Subcutaneous abdominal adipose tissue (tissue), 5 donors: ENCODE measurements around the gene NRIP3.

ENCODE experiments used
- H3K27ac ChIP-seq: one replicate; pipeline ENCODE4 v1.7.0; 2013; ENCODE audit warnings: low read depth, mild to moderate bottlenecking, inconsistent platforms, low read length, moderate library complexity
- H3K27me3 ChIP-seq, 5 donors: one replicate each; pipeline ENCODE4 v1.7.0; 2013; ENCODE audit warnings: low read length in 5 of 5, inconsistent platforms in 1 of 5; ENCODE audit not compliant: control insufficient read depth in 5 of 5, insufficient read depth in 4 of 5
- H3K36me3 ChIP-seq, 5 donors: one replicate each; pipeline ENCODE4 v1.7.0; 2013; ENCODE audit warnings: low read length in 5 of 5; ENCODE audit not compliant: control insufficient read depth in 5 of 5, insufficient read depth in 5 of 5
- H3K4me1 ChIP-seq, 5 donors: one replicate each; pipeline ENCODE4 v1.7.0; 2013; ENCODE audit warnings: low read length in 5 of 5, mild to moderate bottlenecking in 3 of 5, moderate library complexity in 1 of 5; ENCODE audit not compliant: control insufficient read depth in 5 of 5, insufficient read depth in 5 of 5
- H3K4me3 ChIP-seq, 5 donors: one replicate each; pipeline ENCODE4 v1.7.0; 2013; ENCODE audit warnings: low read length in 5 of 5, low read depth in 1 of 5
- H3K9ac ChIP-seq, 5 donors: one replicate each; pipeline ENCODE4 v1.7.0; 2013; ENCODE audit warnings: low read length in 5 of 5, mild to moderate bottlenecking in 4 of 5, moderate library complexity in 3 of 5
- H3K9me3 ChIP-seq, 5 donors: one replicate each; pipeline ENCODE4 v1.7.0; 2013; ENCODE audit warnings: low read length in 5 of 5; ENCODE audit not compliant: control insufficient read depth in 5 of 5
- donor health status: healthy.
- donor health status: healthy.
- donor health status: healthy.
- donor health status: healthy.
- donor health status: healthy.

Gene NRIP3

DNA sequence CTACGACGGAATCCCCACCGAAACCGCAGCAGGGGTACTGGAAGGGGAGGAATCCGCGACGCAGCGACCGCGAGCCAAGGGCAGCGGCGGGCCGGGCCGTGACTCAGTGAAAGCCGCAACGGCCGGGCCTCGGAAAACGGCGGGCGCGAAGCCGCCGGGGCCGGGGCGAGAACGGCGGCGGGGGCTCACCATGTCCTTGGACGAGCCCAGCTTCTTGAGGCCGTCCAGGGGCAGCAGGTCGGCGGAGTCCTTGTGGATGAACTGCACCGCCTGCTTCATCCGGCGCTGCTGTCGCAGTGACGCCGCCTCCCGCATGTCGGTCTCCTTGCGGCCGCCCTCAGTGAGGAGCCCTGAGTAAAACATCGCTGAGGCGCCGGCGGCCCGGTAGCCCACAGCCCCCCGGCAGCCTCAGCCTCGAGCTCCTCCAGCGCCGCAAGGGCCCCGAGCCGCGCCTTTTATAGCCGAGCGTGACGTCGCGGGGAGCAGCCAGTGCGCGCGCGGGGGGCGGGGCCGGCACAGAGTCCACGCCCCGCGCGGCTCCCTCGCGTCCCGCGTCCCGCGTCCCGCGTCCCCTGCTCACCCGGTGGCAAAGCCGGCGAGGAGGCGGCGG, at the start of gene NRIP3:
TSS of gene NRIP3 (minus strand) at position 429 of the 610 bp plus-strand sequence. CDS start at position 363, 66 bp downstream.
- peak within 1 kb of the TSS; percentile 56 to 67 (median 60) for H3K4me3 ChIP-seq
- H3K36me3 ChIP-seq: no peaks in the 10 kb centered on the region
- H3K9ac ChIP-seq: peak within 1 kb of the TSS in 4 of 5 donors; percentile 18 to 62 (median 52)
- H3K4me1 ChIP-seq: peaks cover 0 to 19% (median 18%) of the 10 kb centered on the region in 5 donors
- H3K27ac ChIP-seq: no peak within 1 kb of the TSS
- H3K27me3 ChIP-seq: peaks cover 3 to 10% (median 7%) of the 10 kb centered on the region in 5 donors
- no peaks in the 10 kb centered on the region for H3K9me3 ChIP-seq

DNA sequence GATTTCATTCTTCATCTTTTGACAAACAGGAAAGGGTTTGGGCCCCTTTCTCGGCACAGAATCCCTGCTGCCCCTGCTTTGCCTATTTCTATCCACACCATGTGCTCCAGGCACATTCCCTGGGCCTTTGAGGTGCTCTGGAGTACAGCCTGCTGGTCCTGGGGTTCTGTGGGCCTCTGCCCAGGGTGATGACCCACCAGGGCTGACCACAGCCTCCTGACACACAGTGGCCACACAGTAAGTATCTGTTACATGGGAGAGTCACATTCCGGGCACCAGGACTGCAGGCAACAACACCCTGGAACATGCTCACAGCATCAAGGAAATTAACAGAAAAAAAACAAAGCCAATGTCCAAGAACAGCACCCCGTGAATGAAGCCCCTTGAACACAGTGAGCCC, 48.5 kb upstream of the NRIP3 start:
- H3K36me3 ChIP-seq: peaks cover 0 to 23% (median 5%) of the 10 kb centered on the region in 5 donors

DNA sequence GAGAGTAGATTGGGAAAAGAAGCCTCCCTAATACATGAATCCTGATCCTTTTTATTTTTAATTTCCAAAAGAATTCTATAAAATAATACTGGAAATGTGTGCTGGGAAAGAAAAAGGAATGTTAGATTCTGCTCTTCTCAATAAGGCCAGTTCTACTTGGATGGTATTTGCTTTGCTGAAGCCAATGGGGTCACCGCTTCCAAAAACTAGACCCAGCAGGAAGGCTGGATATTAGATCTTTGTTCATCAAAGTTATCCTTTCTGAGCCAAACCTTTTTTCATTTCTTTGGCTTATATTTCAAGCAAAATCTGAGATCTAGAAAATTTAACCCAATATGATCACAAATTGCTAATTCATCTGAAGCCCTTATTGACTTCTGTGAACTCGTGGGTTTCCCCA, 46.2 kb upstream of the NRIP3 start:
- Histone ChIP-seq H3K36me3 (peaks cover 0 to 15% (median 5%) of the 10 kb centered on the region in 5 donors), H3K27me3 (no peaks in the 10 kb centered on the region), H3K4me1 (peaks cover 3 to 33% (median 19%) of the 10 kb centered on the region in 5 donors), H3K4me3 (no peak overlapping the region), H3K9ac (no peak overlapping the region), H3K9me3 (no peaks in the 10 kb centered on the region), H3K27ac (no peak overlapping the region)

More for the DNA sequence above, 48.5 kb upstream of the NRIP3 start:
- H3K4me1 ChIP-seq: peaks cover 1 to 46% (median 26%) of the 10 kb centered on the region in 5 donors
- H3K27me3 ChIP-seq: no peaks in the 10 kb centered on the region
- no peak overlapping the region for H3K9ac ChIP-seq
- H3K9me3 ChIP-seq: no peaks in the 10 kb centered on the region
- H3K27ac ChIP-seq: no peak overlapping the region
- no peak overlapping the region for H3K4me3 ChIP-seq

DNA sequence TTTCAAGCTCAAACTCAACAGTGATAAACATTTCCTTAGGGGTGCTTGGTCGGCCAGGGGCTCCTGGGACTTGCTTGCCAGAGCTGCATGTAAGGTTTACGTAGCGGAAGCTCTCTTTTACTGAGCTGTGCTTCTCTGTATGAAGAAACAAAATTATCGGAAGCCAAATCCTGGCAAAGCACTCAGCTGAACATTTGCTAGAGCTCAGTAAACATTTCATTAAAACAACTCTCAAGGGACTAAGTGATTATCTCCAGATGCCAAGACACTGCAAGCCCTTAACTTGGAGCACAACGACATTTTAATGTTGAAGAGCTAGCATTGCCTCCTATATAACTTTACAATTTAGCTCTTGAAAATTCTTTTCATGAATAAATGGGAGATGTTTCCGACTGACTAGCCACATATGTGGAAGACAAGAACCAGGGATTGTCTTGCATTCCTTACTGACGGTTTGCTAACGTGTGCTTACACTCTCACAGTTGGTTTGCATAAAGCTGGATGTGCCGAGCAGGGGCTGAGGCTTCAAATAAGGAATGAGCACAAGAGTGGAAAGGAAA, 44.2 kb upstream of the NRIP3 start:
- no peaks in the 10 kb centered on the region for H3K9me3 ChIP-seq
- H3K4me1 ChIP-seq: peaks cover 3 to 27% (median 19%) of the 10 kb centered on the region in 5 donors
- H3K9ac ChIP-seq: peak overlapping the region in 2 of 5 donors; percentile 27 to 29
- peak overlapping the region; percentile 5 to 57 (median 46) for H3K4me3 ChIP-seq
- peaks cover 0 to 8% (median 0%) of the 10 kb centered on the region in 5 donors for H3K36me3 ChIP-seq
- H3K27ac ChIP-seq: peak overlapping the region; percentile 60
- H3K27me3 ChIP-seq: no peaks in the 10 kb centered on the region

DNA sequence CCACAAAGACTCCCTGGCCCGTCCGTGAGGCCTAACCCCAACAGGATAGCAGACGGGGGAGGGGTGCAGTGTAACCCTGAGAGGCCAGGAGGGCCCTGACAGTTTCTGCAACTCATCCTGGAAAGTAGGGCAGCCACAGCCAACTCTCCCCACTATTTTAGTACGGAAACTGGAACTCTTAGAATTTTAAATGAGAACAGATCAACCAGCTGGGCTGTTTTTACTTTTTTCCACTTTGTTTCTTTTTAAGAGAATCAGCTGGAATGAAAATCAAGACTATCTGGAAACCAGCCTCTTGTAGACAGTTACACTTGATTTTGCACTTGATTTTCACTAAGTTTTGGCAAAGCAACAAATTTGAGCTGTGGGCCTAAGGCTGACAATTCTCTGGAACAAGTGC, 42.7 kb upstream of the NRIP3 start:
- H3K27ac ChIP-seq: no peak overlapping the region
- no peak overlapping the region for H3K4me3 ChIP-seq
- peaks cover 3 to 25% (median 19%) of the 10 kb centered on the region in 5 donors for H3K4me1 ChIP-seq
- no peaks in the 10 kb centered on the region for H3K9me3 ChIP-seq
- H3K9ac ChIP-seq: peak overlapping the region in 1 of 5 donors; percentile 2
- H3K27me3 ChIP-seq: no peaks in the 10 kb centered on the region
- peaks cover 0 to 6% (median 0%) of the 10 kb centered on the region in 5 donors for H3K36me3 ChIP-seq

DNA sequence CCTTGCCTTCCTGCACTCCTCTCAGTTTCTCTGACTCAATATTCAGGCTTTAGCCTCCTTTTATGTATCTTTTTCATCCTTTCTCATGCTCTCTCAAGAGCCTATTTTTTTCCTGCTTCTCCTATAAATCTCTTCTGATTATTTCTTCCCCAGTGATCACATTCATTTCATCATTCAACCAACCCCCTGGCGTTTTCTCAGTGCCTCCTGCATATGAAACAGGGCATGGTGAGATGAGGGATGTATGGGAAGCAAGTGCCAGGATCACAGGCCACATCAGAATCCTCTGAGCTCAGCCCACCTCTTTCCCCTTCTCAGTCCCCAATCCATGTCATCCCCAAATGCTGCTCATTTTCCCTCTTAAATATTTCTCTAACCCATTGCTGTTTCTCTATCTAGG, 38.7 kb upstream of the NRIP3 start:
- Histone ChIP-seq H3K27ac (no peak overlapping the region), H3K36me3 (peaks cover 0 to 24% (median 2%) of the 10 kb centered on the region in 5 donors), H3K9me3 (no peaks in the 10 kb centered on the region), H3K9ac (no peak overlapping the region), H3K4me3 (no peak overlapping the region), H3K4me1 (peaks cover 3 to 13% (median 8%) of the 10 kb centered on the region in 5 donors), H3K27me3 (no peaks in the 10 kb centered on the region)

DNA sequence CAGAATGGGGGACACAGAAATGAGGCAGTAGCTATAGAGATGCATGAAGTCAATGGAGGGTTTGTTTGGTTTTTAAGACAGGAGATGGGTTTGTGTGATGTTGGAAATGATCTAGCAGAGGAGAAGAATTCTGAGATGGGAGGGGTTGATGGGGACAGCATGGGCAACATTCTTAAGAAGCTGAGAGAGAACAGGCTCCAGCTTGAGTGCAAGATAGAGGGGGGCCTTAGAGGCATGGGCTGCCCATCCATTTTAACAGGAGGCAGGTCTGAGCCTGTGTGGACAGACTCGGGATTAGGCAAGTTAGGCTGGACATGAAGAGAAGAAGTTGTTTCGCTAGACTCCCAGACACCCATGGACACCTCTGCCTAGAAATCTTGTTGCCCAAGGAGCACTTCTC, 37.9 kb upstream of the NRIP3 start:
- Histone ChIP-seq H3K27me3 (no peaks in the 10 kb centered on the region), H3K9me3 (no peaks in the 10 kb centered on the region), H3K4me3 (no peak overlapping the region), H3K4me1 (peaks cover 0 to 5% (median 4%) of the 10 kb centered on the region in 5 donors), H3K36me3 (peaks cover 0 to 24% (median 2%) of the 10 kb centered on the region in 5 donors), H3K9ac (no peak overlapping the region), H3K27ac (no peak overlapping the region)

DNA sequence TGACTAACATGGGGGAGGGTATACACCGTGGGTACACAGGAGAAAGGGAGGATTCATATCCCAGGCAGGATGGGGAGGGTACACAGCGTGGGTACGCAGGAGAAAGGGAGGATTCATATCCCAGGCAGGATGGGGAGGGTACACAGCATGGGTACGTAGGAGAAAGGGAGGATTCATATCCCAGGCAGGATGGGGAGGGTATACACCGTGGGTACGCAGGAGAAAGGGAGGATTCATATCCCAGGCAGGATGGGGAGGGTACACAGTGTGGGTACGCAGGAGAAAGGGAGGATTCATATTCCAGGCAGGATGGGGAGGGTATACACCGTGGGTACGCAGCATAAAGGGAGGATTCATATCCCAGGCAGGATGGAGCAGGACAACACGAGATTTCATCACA, 36.6 kb upstream of the NRIP3 start:
- H3K4me1 ChIP-seq: no peaks in the 10 kb centered on the region
- no peaks in the 10 kb centered on the region for H3K27me3 ChIP-seq
- no peak overlapping the region for H3K27ac ChIP-seq
- H3K4me3 ChIP-seq: no peak overlapping the region
- no peak overlapping the region for H3K9ac ChIP-seq
- peaks cover 0 to 28% (median 2%) of the 10 kb centered on the region in 5 donors for H3K36me3 ChIP-seq
- H3K9me3 ChIP-seq: no peaks in the 10 kb centered on the region

DNA sequence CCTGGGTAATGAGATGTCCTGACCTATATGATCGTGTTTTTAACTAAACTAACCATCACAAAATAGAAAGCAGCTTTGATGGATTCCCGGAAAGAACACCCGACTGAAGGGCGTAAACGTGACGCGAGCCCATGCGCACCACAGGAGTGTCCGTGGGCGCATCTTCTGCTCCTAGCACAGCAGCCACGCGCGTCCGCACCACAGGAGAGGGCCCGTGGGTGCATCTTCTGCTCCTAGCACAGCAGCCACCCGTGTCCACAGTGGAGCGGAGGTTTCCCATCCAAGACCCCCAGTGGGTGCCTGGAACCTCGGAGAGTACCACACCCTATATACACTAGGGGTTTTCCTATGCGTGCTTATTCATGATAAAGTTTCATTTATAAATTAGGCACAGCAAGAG, 36.1 kb upstream of the NRIP3 start:
- Histone ChIP-seq H3K4me1 (no peaks in the 10 kb centered on the region), H3K36me3 (peaks cover 0 to 28% (median 2%) of the 10 kb centered on the region in 5 donors), H3K27me3 (no peaks in the 10 kb centered on the region), H3K27ac (no peak overlapping the region), H3K4me3 (no peak overlapping the region), H3K9ac (no peak overlapping the region), H3K9me3 (no peaks in the 10 kb centered on the region)

DNA sequence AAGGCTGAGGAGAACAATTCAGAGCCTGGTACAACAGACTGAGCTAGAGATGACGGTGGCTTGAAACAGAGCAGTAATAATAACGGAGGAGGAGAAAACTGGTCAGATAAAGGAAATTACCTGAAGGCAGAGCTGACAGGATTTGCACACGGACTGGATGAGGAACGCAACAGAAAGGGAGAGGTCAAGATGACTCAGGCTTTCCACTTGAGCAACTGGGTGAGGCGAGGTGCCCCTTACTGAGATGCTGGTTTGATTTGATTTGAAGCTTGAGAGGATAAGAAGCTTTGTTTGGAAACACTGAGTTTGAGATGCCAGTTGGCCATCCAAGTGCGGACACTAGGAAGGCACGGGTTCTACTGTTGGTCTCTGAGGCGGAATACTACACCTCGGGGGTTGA, 35.4 kb upstream of the NRIP3 start:
- peaks cover 0 to 28% (median 2%) of the 10 kb centered on the region in 5 donors for H3K36me3 ChIP-seq
- no peak overlapping the region for H3K27ac ChIP-seq
- H3K27me3 ChIP-seq: no peaks in the 10 kb centered on the region
- no peaks in the 10 kb centered on the region for H3K4me1 ChIP-seq
- H3K9me3 ChIP-seq: no peaks in the 10 kb centered on the region
- H3K9ac ChIP-seq: no peak overlapping the region
- no peak overlapping the region for H3K4me3 ChIP-seq
